HEK293 (cell line): ENCODE measurements around the gene ERGIC1.

Experiments used
- TCF7L2 ChIP-seq: IDR thresholded peaks from 2 replicates; pipeline ENCODE4 v1.6.1; 2011; ENCODE audit warnings: low read depth, mild to moderate bottlenecking, inconsistent platforms, low read length, moderate library complexity, borderline replicate concordance
- TF ChIP-seq, protein P1 (sequence below): fragments of 450-650 bp; formaldehyde crosslinking; IDR thresholded peaks from 2 replicates; pipeline ENCODE4 v1.5.1; 2016; ENCODE audit warnings: missing biosample characterization, missing genetic modification characterization
- TF ChIP-seq, protein P2 (sequence below): fragments of 450-650 bp; formaldehyde crosslinking; IDR thresholded peaks from 2 replicates; pipeline ENCODE4 v1.5.1; 2016; ENCODE audit warnings: missing biosample characterization, missing genetic modification characterization

DNA sequence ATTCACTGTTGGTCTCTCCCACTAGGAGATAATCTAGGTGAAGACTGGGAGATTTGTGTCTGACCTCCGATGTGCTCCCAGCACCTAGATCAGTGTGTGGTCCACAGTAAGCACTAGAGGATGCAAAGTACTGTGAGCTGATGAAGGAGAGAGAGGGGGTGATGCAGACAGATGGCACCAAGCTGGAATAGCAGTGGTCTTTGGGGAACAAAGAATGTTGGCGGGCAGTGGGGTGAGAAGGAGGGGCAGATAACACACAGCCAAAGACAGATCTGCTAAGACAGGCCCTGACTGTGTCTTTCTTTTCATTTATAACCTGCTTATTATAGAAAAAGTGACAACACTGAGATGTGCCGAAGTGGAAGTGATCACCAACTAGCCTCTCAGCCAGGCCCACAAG lies 37.5 kb downstream of the ERGIC1 start:
- TF ChIP-seq TCF7L2 = no peak
- TF ChIP-seq, protein P1, sequence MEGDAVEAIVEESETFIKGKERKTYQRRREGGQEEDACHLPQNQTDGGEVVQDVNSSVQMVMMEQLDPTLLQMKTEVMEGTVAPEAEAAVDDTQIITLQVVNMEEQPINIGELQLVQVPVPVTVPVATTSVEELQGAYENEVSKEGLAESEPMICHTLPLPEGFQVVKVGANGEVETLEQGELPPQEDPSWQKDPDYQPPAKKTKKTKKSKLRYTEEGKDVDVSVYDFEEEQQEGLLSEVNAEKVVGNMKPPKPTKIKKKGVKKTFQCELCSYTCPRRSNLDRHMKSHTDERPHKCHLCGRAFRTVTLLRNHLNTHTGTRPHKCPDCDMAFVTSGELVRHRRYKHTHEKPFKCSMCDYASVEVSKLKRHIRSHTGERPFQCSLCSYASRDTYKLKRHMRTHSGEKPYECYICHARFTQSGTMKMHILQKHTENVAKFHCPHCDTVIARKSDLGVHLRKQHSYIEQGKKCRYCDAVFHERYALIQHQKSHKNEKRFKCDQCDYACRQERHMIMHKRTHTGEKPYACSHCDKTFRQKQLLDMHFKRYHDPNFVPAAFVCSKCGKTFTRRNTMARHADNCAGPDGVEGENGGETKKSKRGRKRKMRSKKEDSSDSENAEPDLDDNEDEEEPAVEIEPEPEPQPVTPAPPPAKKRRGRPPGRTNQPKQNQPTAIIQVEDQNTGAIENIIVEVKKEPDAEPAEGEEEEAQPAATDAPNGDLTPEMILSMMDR (tag by site-specific recombination) = no peak
- TF ChIP-seq, protein P2, sequence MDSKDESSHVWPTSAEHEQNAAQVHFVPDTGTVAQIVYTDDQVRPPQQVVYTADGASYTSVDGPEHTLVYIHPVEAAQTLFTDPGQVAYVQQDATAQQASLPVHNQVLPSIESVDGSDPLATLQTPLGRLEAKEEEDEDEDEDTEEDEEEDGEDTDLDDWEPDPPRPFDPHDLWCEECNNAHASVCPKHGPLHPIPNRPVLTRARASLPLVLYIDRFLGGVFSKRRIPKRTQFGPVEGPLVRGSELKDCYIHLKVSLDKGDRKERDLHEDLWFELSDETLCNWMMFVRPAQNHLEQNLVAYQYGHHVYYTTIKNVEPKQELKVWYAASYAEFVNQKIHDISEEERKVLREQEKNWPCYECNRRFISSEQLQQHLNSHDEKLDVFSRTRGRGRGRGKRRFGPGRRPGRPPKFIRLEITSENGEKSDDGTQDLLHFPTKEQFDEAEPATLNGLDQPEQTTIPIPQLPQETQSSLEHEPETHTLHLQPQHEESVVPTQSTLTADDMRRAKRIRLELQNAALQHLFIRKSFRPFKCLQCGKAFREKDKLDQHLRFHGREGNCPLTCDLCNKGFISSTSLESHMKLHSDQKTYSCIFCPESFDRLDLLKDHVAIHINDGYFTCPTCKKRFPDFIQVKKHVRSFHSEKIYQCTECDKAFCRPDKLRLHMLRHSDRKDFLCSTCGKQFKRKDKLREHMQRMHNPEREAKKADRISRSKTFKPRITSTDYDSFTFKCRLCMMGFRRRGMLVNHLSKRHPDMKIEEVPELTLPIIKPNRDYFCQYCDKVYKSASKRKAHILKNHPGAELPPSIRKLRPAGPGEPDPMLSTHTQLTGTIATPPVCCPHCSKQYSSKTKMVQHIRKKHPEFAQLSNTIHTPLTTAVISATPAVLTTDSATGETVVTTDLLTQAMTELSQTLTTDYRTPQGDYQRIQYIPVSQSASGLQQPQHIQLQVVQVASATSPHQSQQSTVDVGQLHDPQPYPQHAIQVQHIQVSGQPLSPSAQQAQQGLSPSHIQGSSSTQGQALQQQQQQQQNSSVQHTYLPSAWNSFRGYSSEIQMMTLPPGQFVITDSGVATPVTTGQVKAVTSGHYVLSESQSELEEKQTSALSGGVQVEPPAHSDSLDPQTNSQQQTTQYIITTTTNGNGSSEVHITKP = no peak
